IMR-90 (cell line): Measurements from ENCODE around the gene RAC2. TPM values are rescaled to one million over a fixed set of nuclear protein-coding genes. Genes with fewer than 3 reads are reported as not detected.

Experiments used
- ATAC-seq: fragments of 200-7000 bp; cut with Tn5 transposase; 2 replicates; pipeline ENCODE4 v1.9.1; 2020; ENCODE audit warnings: low read depth, mild to moderate bottlenecking, moderate library complexity
- BruUV-seq: library from RNA; stranded (reverse); fragments of 400-500 nt; replicated peaks from 2 replicates; lab custom pipeline; 2021; lab: Mats Ljungman, UMichigan
- CTCF ChIA-PET: fragments of 300-600 bp; formaldehyde crosslinking; extraction: SDS; loops from one replicate; lab custom pipeline; 2021; ENCODE audit warnings: antibody characterized with exemption; lab: Yijun Ruan, JAX
- POLR2A ChIA-PET: fragments of 300-600 bp; sonication (Branson Sonifier 250); formaldehyde crosslinking; loops from one replicate; lab custom pipeline; 2022; ENCODE audit warnings: antibody characterized with exemption; ENCODE audit not compliant: unreplicated experiment; lab: Charles Lee
- DNase-seq: peaks from one replicate; pipeline ENCODE4 v3.0.0; 2013
- H2AFZ ChIP-seq: replicated peaks from 2 replicates; pipeline ENCODE3; 2013; ENCODE audit warnings: low read length, mild to moderate bottlenecking; ENCODE audit not compliant: poor library complexity
- H2AK5ac ChIP-seq: 2 replicates; pipeline ENCODE4 v1.6.1; 2013; ENCODE audit warnings: low read depth, low read length, inconsistent platforms
- H2AK9ac ChIP-seq: replicated peaks from 2 replicates; pipeline ENCODE3; 2013; ENCODE audit warnings: mild to moderate bottlenecking, low read depth, low read length, moderate library complexity; ENCODE audit not compliant: poor library complexity
- H2BK120ac ChIP-seq: 2 replicates; pipeline ENCODE4 v1.6.1; 2013; ENCODE audit warnings: low read depth, low read length, inconsistent platforms
- H2BK15ac ChIP-seq: 3 replicates; pipeline ENCODE4 v1.6.1; 2013; ENCODE audit warnings: low read depth, low read length, inconsistent platforms
- H2BK20ac ChIP-seq: 2 replicates; pipeline ENCODE4 v1.6.1; 2013; ENCODE audit warnings: low read depth, mild to moderate bottlenecking, inconsistent platforms, low read length, moderate library complexity
- H2BK5ac ChIP-seq: 2 replicates; pipeline ENCODE4 v1.6.1; 2013; ENCODE audit warnings: mild to moderate bottlenecking, low read depth, low read length, inconsistent platforms; ENCODE audit not compliant: poor library complexity, severe bottlenecking
- H3K14ac ChIP-seq: replicated peaks from 2 replicates; pipeline ENCODE4 v1.6.1; 2013; ENCODE audit warnings: low read depth, low read length, inconsistent platforms
- H3K18ac ChIP-seq: 2 replicates; pipeline ENCODE4 v1.6.1; 2013; ENCODE audit warnings: low read depth, low read length, control low read depth
- H3K23ac ChIP-seq: 2 replicates; pipeline ENCODE4 v1.6.1; 2013; ENCODE audit warnings: low read depth, low read length, inconsistent platforms
- H3K27ac ChIP-seq: 2 replicates; pipeline ENCODE4 v1.5.1; 2013; ENCODE audit warnings: mild to moderate bottlenecking, control low read depth, low read length; ENCODE audit not compliant: insufficient read depth
- H3K27me3 ChIP-seq: 2 replicates; pipeline ENCODE4 v1.6.1; 2013; ENCODE audit warnings: low read length; ENCODE audit not compliant: control insufficient read depth, insufficient read depth
- H3K36me3 ChIP-seq: 2 replicates; pipeline ENCODE4 v1.6.1; 2013; ENCODE audit warnings: low read length, mixed read lengths; ENCODE audit not compliant: control insufficient read depth, insufficient read depth
- H3K4ac ChIP-seq: 2 replicates; pipeline ENCODE4 v1.6.1; 2013; ENCODE audit warnings: low read depth, low read length, inconsistent platforms
- H3K4me1 ChIP-seq: 2 replicates; pipeline ENCODE4 v1.6.1; 2013; ENCODE audit warnings: low read length, mixed read lengths; ENCODE audit not compliant: control insufficient read depth, insufficient read depth
- H3K4me2 ChIP-seq: 2 replicates; pipeline ENCODE4 v1.6.1; 2013; ENCODE audit warnings: low read depth, mild to moderate bottlenecking, control low read depth, low read length, moderate library complexity
- H3K4me3 ChIP-seq: 2 replicates; pipeline ENCODE4 v1.5.1; 2013; ENCODE audit warnings: low read depth, mild to moderate bottlenecking, control low read depth, low read length, moderate library complexity; ENCODE audit not compliant: insufficient read depth
- H3K56ac ChIP-seq: 2 replicates; pipeline ENCODE4 v1.6.1; 2013; ENCODE audit warnings: low read length, inconsistent platforms; ENCODE audit not compliant: insufficient read depth; ENCODE audit errors: extremely low read depth
- H3K79me1 ChIP-seq, 2 experiments: 2 replicates each; pipeline ENCODE4 v1.6.1; 2013; ENCODE audit warnings: low read length in 2 of 2, inconsistent platforms in 1 of 2, low read depth in 1 of 2
- H3K9ac ChIP-seq: 2 replicates; pipeline ENCODE4 v1.6.1; 2013; ENCODE audit warnings: low read depth, low read length, control low read depth
- H3K9me1 ChIP-seq: 2 replicates; pipeline ENCODE4 v1.6.1; 2013; ENCODE audit warnings: low read length, inconsistent platforms; ENCODE audit not compliant: insufficient read depth
- H3K9me3 ChIP-seq: 2 replicates; pipeline ENCODE4 v1.6.1; 2013; ENCODE audit warnings: low read length; ENCODE audit not compliant: control insufficient read depth, insufficient read depth
- H4K20me1 ChIP-seq: 2 replicates; pipeline ENCODE4 v1.6.1; 2013; ENCODE audit warnings: low read length, inconsistent platforms; ENCODE audit not compliant: insufficient read depth
- H4K5ac ChIP-seq: 2 replicates; pipeline ENCODE4 v1.6.1; 2013; ENCODE audit warnings: mild to moderate bottlenecking, low read depth, low read length, control low read depth
- H4K8ac ChIP-seq, 2 experiments: 2 replicates each; pipeline ENCODE4 v1.6.1; 2013; ENCODE audit warnings: low read depth in 2 of 2, low read length in 2 of 2, control low read depth in 1 of 2, inconsistent platforms in 1 of 2
- H4K91ac ChIP-seq: 2 replicates; pipeline ENCODE4 v1.6.1; 2013; ENCODE audit warnings: low read depth, low read length, inconsistent platforms; ENCODE audit not compliant: insufficient read depth
- CTCF ChIP-seq: conservative IDR thresholded peaks from 2 replicates; pipeline ENCODE4 v1.5.1; 2012; ENCODE audit warnings: mild to moderate bottlenecking, low read depth, low read length, improper control_type of control experiment
- MAFK ChIP-seq: IDR thresholded peaks from 2 replicates; pipeline ENCODE4 v1.6.1; 2012; ENCODE audit warnings: low read depth, low read length, improper control_type of control experiment
- MAZ ChIP-seq: IDR thresholded peaks from 2 replicates; pipeline ENCODE4 v1.6.1; 2012; ENCODE audit warnings: low read depth, mild to moderate bottlenecking, low read length, improper control_type of control experiment, moderate library complexity, borderline replicate concordance
- RFX5 ChIP-seq: IDR thresholded peaks from 2 replicates; pipeline ENCODE4 v1.8.0; 2012; ENCODE audit warnings: low read depth, mild to moderate bottlenecking, low read length, moderate library complexity
- SMC3 ChIP-seq: fragments of 150-350 bp; IDR thresholded peaks from 2 replicates; pipeline ENCODE4 v1.6.1; 2016; ENCODE audit warnings: low read depth, mild to moderate bottlenecking, antibody characterized with exemption, low read length, moderate library complexity
- WGBS, 2 experiments: methylation state at CpG; one replicate each; pipeline versions ENCODE4 v1.1.5 to v1.1.7; 2013; ENCODE audit warnings: missing lambda C conversion rate in 2 of 2; ENCODE audit not compliant: insufficient read length in 1 of 2; ENCODE audit errors: extremely low coverage in 2 of 2; 5-methylcytosine and 5-hydroxymethylcytosine counted together
- dilution Hi-C: fragments of 300-500 bp; cut with HindIII; formaldehyde crosslinking; loops from one replicate; pipeline ENCODE4 v1.14.3; 2018; ENCODE audit warnings: low sequenced_read_pairs; ENCODE audit not compliant: unreplicated experiment
- in situ Hi-C: fragments of 300-500 bp; cut with MboI; formaldehyde crosslinking; loops from 3 replicates; pipeline ENCODE4 v1.14.3; 2019; ENCODE audit warnings: low sequenced_read_pairs, inconsistent platforms, mixed read lengths
- intact Hi-C: fragments of 100-400 bp; cut with micrococcal nuclease; formaldehyde crosslinking; loops from 2 replicates; pipeline ENCODE4 v1.10.0; 2022
- polyA plus RNA-seq, 3 experiments: library from polyadenylated mRNA; depleted of rRNA; stranded (reverse); fragments of >200 nt; gene quantifications; 2 replicates each; pipeline ENCODE4 v1.2.3, GENCODE V29; 2012; ENCODE audit warnings: low replicate concordance in 1 of 3
- total RNA-seq: library from RNA; depleted of rRNA; stranded (reverse); fragments of >200 nt; gene quantifications from 2 replicates; pipeline ENCODE4 v1.2.3, GENCODE V29; 2012

RAC2 gene
- total and polyA plus RNA-seq, 2 of the 4 experiments (the other 2 are of a cell fraction): 10.0 to 72.3 TPM

GRCh38 chr22:37235897-37236607 is 8.0 kb downstream of the RAC2 start:
- no CpG with 5 or more reads among the region's 3 CpGs for WGBS, 2 experiments

More at GRCh38 chr22:37235897-37236607, 8.0 kb downstream of the RAC2 start:
- no peak overlapping the region for H3K27ac ChIP-seq
- H2BK5ac ChIP-seq: no peak overlapping the region
- no TSS peak for BruUV-seq
- H4K8ac ChIP-seq: no peak overlapping the region
- H3K9ac ChIP-seq: no peak overlapping the region
- ATAC-seq: no peak
- H3K14ac ChIP-seq: no peak overlapping the region
- no peaks in the 10 kb centered on the region for H3K9me1 ChIP-seq
- H3K4ac ChIP-seq: no peak overlapping the region
- DNase-seq: no peak
- H3K4me2 ChIP-seq: no peak overlapping the region
- no peaks in the 10 kb centered on the region for H3K9me3 ChIP-seq
- H2AK9ac ChIP-seq: no peak overlapping the region
- in situ Hi-C loops: no loop called here
- H4K5ac ChIP-seq: no peak overlapping the region
- H3K56ac ChIP-seq: no peak overlapping the region
- no peak overlapping the region for H2BK120ac ChIP-seq
- TF ChIP-seq SMC3: no peak
- no peak for TF ChIP-seq MAZ
- TF ChIP-seq CTCF: no peak
- no peak for TF ChIP-seq MAFK
- TF ChIP-seq RFX5: no peak
- H4K91ac ChIP-seq: no peak overlapping the region
- H3K18ac ChIP-seq: no peak overlapping the region
- H3K4me3 ChIP-seq: no peak overlapping the region
- no peak overlapping the region for H2BK20ac ChIP-seq
- H3K4me1 ChIP-seq: 0 out of 2 replicates have a peak, but pooled peaks cover 2% of the 10 kb centered on the region
- intact Hi-C loops: no loop called here
- dilution Hi-C loops: no loop called here
- H4K20me1 ChIP-seq: no peaks in the 10 kb centered on the region
- no peaks in the 10 kb centered on the region; the same call in 1 of the 2 replicates for H3K27me3 ChIP-seq
- ChIA-PET POLR2A (no interaction called here), CTCF (no interaction called here)
- H3K36me3 ChIP-seq: no peaks in the 10 kb centered on the region
- no peak overlapping the region for H3K23ac ChIP-seq
- no peaks in the 10 kb centered on the region; a peak in 1 of 4 replicates for H3K79me1 ChIP-seq
- H2AFZ ChIP-seq: no peak overlapping the region
- no peak overlapping the region; the same call in 1 of the 2 replicates for H2AK5ac ChIP-seq
- no peak overlapping the region for H2BK15ac ChIP-seq
